Stromal cell of bone marrow (primary cell): ENCODE measurements around the gene KLF14.
"Not testable (repeated sequence)": the region's sequence is repeated elsewhere in the genome, so short reads cannot be mapped to it uniquely, and the experiment has no call there.

Source experiments
- DNase-seq: peaks from one replicate; pipeline ENCODE4 v3.0.0-alpha.2; 2012; ENCODE audit warnings: low read depth

The KLF14 gene

DNA sequence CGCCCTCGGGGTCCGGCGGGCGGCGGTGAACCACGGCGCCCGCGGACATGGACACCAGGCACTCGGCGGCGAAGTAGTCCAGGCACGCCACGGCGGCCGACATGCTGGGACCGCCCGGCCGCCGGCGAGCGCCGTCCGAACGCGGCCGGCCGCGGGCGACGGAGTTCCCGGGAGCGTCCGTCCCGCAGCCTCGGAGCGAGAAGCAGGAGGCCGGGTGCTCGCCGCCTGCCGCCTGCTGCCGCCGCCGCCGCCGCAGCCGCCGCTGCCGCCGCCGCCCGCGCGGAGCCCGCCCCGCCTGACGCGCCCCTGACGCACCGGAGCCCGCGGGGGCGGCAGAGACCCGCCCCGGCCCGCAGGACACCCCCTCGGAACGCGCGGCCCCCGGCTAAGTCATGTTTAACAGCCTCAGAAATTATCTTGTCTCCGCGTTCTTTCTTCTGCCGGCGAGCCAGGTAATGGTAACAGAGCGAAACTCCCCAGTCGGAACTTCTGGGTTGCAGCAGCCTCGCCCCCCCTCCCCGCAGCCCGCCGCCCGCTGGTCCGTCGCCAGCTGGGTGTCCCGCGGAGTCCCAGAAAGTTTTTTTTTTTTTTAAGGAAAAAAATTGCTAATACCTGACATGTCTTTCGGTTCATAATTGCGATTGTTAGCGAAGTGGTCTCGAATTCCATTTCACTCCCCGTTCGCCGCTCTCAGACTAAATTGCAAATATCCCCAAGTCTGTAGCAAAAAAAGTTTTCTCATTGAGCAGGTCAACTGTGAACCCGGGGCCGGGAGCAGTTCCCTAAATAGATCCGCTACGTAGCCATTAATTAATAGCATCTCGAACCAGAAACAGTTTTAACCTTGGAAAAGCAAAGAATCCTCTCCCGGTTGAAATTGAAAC is at the start of gene KLF14:
Gene KLF14 (minus strand): TSS at position 277 of the 884 bp plus-strand sequence. CDS start 174 bp downstream, at position 103.
- no peak for DNase-seq

DNA sequence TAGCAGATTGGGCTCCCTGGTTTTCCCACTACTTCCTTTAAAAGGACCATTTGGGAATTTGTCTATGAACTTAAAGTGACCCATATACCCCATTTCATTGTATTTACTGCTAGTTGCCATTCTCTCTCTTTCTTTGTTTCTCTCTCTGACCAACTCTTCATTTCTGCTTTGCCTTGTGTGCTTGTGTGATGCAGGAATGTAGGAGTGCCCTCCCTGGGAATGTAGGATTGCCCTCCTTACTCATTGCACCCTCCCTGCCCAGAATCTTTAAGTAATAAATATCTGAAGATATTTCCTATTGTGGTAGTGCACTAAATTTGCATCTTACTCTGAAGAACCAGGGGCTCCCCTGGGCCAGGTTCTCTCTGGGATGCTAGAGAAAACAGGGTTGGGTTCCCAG is 47.3 kb upstream of the KLF14 start:
- DNase-seq = no peak

DNA sequence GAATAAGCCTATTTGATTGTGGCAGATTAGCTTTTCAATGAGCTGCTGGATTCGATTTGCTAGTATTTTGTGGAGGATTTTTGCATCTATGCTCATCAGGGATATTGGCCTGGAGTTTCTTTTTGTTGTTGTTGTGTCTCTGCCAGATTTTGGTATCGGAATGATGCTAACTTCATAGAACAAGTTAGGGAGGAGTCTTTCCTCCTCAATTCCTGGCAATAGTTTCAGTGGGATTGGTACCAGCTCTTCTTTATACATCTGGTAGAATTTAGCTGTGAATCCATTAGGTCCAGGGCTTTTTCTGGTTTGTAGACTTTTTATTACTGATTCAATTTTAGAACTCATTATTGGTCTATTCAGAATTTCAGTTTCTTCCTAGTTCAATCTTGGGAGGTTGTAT is 43.4 kb upstream of the KLF14 start:
- no peak for DNase-seq

DNA sequence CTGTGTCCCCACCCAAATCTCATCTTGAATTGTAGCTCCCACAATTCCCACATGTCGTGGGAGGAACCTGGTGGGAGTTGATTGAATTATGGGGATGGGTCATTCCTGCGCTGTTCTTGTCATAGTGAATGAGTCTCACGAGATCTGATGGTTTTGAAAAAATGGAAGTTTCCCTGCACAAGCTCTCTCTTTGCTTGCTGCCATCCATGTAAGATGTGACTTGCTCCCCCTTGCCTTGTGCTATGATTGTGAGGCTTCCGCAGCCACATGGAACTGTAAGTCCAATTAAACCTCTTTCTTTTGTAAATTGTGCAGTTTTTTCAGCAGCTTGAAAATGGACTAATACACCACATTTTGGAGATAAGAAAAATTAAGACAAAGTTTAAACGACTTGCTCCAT is 38.4 kb upstream of the KLF14 start:
- DNase-seq = not testable (repeated sequence)

DNA sequence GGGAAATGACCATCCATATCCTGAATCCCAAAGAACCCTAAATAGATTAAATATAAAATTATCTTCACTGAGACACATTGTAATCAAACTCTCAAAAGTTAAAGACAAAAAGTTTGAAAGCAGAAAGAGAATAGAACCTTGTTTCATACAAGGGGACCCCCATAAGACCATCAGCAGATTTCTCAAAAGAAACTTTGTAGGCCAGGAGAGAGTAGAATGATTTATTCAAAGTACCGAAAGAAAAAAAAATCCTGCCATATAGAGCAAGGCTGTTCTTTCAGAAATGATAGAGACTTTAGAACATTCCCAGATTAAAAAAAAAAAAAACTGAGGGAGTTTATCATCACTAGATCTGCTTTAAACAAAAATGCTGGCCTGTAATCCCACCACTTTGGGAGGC is 34.8 kb upstream of the KLF14 start:
- no peak for DNase-seq

DNA sequence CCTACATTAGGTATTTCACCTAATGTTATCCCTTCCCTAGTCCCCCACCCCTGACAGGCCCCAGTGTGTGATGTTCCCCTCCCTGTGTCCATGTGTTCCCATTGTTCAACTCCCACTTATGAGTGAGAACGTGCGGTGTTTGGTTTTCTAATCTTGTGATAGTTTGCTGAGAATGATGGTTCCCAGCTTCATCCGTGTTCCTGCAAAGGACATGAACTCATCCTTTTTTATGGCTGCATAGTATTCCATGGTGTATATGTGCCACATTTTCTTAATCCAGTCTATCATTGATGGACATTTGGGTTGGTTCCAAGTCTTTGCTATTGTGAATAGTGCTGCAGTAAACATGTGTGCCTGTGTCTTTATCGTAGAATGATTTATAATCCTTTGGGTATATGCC is 30.6 kb upstream of the KLF14 start:
- DNase-seq = not testable (repeated sequence)

DNA sequence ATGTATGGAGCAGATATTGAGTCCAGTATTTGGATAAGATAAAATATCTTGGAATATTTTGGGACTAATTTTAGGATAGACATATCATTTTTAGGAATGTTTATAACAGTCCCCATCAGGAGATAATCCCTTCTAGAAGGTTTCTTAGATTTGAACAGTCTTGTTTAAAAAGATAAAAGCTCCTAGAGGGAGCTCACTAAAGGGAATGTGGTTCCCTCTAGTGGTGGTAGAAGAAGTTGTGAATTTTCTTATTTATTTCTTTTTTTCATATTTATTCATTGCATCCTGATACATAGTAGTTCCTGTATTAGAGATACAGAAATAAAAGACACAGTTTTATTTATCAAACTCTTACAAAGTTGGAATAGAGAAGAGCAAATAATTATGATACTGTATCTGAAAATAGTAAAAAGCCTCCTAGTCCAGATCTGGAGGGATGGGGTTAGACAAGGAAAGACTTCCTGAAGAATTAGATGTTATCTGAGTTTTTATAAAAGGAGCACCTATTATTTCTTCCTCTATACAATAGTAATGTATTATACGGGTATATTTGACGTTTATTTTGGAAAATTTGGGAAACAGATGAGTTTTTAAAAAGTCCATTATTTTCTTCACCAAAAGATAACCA is 24.5 kb upstream of the KLF14 start:
- peak; percentile 36 for DNase-seq

DNA sequence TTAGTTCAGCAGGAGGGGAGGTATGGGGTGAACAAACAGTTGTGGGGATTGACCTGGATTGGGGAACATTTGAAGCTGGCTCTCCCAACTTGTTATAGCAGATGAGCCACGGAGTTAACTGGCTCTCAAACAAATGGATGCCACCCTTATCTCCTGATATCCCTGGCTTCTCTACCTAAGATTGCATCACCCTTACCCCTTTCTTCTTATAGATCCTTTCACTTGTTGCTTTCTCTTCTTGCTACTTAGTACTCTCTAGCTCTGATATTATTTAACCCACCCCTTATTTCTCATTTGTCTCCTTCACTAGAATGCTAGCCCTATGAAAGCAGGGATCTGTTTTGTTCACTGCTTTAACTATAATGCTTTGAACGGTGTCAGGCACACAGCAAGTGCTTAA is 22.3 kb upstream of the KLF14 start:
- DNase-seq = no peak

DNA sequence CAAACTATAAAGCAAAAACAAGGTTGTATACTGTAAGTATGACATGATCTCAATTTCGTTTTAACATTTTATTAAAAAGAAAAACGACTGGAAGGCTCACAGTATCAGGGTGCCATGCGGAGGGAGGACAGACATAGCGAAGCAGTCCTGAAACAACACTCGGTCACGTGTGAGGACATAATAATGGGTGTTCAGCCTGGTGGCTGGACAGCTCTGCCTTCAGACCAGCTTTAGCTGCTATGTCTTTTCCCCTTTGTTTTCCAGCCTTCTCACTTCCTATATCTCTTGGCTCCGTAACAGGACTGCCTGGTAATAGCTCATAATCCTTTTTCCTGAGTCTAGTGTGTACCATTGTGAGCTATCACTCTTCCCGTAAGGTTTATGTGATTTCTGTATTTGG is 18.4 kb upstream of the KLF14 start:
- no peak for DNase-seq

DNA sequence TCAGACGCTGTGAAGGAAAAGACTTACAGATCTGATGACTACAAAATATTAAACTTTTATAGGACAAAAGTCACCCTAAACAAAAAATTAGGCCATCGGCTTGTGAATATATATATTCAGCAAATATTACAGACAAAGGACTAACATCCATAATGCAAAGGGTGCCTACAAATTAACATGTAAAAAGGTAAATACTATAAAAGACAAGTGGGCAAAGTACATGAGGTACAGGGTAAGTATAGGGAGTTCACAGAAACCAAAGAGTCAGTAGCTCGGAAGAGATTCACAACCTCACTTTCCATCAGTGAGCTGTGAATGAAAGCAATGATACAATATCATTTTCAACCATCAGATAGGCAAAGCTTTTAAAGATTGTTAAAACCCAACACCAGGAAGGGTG is 16.7 kb upstream of the KLF14 start:
- no peak for DNase-seq

DNA sequence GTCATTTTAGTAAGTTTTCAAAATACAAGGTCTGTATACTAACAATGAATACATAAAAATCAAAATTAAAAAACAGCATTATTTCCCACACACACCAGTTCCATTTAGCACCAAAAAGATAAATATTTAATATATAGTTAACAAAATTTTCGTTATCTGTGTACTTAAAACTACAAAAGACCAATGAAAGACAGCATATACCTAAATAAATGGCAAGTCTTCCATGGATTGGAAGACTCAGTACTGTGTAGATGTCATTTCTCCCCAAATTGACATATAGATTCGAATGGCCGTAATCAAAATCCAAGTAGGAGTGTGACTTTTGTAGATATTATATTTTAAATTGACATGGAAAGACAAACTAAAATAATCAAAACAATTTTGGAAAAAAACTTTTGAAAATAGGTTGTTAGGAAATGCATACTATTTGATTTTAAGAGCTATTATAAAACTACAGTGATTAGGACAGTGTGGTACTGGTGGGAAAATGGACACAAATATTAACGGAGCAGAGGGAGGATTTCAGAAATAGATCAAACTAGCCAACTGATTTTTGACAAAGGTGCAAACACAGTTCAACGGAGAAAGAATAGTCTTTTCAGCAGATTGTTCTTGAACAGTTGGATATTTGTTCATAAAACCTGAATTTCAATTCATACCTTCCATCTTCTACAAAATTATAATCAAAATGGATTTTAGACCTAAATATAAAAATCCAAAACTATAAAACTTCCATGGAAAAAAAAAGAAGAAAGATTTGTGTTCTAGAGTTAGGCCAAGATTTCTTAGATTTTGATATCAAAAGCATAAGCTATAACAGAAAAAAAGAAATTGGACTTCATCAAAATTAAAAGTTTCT is 14.8 kb upstream of the KLF14 start:
- DNase-seq = no peak

DNA sequence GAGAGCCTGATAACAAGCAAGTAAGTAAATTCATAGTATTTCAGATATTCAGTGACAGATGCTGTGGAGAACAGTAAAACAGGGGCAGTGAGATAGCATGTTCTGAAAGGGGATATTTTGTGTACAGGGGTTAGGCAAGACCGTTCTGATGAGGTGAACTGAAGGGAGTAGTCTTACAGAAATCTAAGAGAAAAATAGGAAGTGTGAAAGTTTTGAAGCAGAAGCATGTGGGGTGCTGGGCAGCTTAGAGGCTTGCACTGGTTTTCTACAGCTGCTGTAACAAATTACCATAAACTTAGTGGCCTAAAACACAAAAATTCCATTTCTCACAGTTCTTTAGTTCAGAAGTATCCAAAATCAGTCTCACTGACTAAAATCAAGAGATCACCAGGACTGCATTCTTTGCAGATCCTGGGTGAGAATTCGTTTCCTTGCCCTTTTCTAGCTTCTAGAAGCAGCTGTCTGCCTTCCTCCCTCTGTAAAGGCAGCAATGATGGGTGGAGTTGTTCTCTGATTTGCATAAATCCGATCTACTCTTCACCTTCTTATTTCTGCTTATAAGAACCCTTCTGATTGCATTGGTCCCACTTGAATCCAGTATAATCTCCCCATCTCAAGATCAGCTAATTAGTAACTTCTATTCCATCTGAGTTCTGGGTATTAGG is 7.5 kb upstream of the KLF14 start:
- DNase-seq = no peak

DNA sequence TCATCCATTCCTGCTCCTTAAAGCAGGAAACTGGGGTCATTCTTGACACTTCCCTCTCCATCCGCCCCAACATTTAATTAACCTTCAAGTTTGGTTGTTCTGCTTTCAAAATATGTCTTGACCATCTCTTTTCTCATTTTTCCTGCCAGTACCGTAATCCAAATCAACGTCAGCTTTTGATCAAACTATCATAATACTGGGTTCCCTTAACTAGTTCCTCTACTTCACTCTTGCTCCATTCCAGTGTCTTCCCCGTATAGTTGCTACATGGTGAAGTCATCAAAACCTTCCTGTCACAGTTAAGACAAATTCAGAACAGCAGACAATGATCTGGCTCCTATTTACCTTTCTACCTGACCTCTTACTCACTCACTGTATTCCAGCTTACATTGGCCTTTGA is 6.6 kb upstream of the KLF14 start:
- no peak for DNase-seq

DNA sequence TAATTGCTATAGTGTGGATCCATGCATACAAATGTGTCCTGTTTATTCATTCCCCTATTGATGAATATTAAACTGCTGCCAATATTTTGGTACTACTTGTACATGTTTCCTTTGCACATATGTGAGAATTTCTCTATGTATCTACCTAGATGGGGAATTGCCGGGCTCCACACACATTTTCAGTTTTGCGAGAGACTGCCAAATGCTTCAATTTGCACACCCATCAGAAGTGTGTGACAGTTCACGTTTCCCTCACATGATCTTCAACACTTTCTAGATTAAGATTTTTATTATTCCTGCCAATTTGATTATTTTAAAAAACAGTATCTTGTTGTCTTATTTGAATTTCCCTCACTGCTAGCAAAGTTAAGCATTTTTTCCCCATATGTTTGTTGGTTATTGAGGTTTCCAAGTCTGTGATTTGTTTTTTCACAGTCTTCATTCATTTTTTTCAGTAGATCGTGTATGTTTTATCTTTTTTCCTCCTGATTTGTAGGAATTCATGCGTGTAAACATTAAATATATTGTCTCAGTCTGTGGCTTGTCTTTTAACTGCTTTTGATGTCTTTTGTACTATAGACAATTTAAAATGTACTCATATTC is 2.4 kb upstream of the KLF14 start:
- no peak for DNase-seq

DNA sequence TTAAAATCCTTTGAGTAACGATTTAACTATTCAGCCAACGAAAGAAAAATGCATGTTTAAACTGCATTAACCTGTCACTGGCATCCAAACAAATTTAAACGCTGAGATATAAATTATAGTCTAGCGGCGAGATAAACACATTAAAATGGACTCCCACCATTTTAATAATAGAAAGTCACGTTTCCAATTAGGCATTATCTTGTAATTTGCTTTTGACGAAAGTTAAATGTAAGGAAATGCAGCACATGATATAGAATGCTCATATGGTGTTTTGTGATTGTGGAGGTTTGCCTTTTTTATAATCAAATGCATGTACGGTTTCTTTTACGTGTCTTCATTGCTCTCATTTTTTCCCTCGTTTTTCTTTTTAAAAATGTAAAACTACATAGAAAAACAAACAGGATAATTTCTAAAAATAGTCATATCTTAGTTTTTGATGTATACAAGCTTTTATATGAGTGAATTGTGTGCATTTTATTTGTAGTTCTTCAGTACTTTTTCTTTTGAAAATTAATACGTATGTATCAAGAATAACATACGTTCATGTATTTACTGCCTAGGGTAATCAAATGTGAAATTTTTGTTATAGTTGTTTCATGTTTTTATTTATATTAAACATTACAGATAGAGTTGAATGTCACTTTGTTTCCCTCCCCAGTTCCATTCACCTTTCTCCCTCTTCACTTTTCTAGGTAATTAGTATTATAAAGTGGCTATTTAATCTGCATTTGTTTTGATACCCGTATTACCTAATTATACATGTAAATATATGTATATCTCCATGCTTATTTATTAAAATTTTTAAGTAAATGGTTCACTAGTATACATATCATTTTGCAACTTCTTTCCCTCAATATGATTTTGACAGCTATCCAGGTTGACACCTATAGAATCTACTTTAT is 1.1 kb upstream of the KLF14 start:
- DNase-seq = no peak

DNA sequence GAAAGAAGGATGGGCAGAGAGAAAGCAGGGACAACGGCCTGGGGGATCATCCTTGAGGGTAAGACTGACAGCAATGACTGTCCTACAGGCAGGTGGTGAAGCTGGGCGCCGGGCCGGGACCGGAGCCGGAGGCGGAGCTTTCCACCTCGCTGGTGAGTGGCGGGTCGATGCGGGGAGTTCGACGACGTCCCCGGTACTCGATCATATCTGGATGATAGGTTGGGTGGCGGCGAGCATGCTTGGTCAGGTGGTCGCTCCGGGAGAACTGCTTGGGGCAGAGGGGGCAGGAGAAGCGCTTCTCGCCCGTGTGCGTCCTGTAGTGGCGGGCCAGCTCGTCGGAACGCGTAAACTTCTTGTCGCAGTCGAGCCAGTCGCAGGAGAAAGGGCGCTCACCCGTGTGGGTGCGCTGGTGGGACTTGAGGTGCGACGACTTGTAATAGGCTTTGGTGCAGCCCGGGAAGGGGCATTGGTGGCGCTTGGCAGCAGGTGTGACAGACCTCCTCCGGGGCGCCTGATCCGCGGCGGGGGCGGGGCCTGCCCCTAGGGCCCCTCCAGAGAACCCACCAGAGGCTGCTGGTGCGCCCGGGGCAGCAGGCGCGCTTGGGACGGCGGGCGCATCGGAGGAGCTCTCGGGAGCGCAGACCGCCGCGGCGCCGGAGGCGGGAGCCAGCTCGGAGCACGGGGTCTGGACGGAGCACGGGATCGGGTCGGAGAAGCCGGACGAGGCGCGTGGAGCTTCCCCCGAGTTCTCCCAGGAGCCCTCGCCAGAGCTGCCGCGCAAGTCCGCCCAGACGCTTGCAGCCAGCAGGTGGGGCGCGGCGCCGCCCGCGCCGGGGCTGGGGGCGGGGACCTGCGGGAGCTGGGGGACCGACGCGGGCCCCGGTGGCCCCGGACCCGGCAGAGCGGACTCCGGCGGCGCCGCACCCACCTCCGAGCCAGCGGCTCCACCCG is 752 bp downstream of the KLF14 start:
- no peak for DNase-seq

DNA sequence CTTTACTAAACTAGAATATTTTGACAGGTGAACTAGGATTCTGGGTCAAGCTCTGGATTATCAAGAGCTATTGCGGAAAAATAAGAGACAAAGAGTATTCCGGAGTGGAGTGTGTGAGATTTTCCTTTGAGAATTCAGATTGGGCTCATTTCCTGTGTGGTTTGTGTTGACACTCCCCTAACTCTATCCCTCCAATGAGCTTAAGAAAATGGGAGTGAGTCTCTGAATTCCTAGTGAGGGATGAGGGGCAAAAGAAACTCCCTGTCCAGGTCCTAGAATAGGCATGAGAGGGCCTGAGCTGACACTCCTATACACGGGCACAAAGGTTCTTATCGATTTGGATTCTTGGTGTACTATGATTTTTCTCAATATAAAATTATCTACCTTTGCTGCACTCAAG is 10.2 kb downstream of the KLF14 start:
- no peak for DNase-seq

DNA sequence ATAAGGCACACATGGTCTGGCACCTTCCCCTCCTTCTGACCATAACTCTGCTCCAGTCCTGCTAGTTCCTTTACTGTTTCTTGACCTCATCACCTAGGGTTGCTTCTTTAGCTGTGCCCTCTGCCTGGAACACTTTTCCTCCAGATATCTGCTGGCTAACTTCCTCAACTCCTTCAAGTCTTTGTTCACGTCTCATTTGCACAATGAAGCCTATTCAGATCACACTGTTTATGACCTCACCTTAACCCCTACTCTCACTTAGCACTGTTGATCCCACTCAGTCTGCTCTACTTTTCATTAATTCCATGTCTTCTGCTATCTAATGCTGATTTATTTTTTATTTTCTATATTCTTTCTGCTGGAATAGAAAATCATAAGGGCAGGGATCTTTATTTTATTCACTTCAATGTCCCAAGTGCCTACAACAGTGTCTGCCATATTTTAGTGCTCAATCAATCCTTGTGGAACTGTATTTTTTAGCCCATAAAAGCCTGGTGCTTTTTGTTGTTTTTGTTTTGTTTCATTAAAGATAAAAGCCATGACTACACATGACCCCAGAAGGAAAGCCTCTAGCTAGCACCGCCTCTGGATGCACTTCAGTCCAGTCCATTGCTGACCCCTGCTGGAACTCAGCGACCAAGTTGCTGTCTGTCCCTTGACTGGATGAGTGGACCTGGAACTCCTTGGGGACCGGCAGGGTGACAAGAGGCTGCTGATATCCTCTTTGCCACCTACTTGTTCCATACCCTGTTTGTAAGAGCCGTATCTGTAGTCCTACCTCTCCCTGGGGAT is 12.3 kb downstream of the KLF14 start:
- peak; percentile 42 for DNase-seq

DNA sequence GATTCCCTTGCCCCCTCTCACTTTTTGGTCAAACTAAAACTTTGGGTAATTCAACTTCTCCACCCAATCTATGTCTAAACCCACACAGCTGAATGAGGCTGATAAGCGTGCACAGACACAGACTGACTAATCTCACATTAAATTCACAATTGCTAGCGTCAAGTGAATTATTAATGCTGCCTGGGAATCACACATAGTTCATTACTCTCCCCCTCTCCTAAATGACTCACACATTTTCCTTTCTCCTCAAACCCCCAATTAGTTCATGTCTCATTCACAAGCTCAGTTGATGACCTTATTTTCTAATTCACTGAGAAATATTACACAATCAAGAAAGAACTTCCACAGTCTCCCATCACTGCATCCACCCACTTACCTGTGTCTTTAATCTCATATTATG is 14.5 kb downstream of the KLF14 start:
- DNase-seq = no peak
